Activated T-helper 17 cell treated with anti-CD3 and anti-CD28 coated beads, Interleukin-2, amount 50 U/mL, for 72 hours (primary cell): Measurements from ENCODE around the gene TMPRSS5. TPM values are rescaled to one million over a fixed set of nuclear protein-coding genes. Genes with fewer than 3 reads are reported as not detected.

ENCODE experiments used
- ATAC-seq: fragments of 150-1000 bp; cut with Tn5 transposase; replicated peaks from 2 replicates; pipeline ENCODE4 v1.10.0; 2021; ENCODE audit warnings: mild to moderate bottlenecking, moderate library complexity
- H3K27ac Mint-ChIP-seq: one replicate; pipeline ENCODE4 v1.8.0; 2022; ENCODE audit warnings: mixed read lengths
- H3K27me3 Mint-ChIP-seq: one replicate; pipeline ENCODE4 v1.8.0; 2022; ENCODE audit warnings: mixed read lengths
- H3K36me3 Mint-ChIP-seq: one replicate; pipeline ENCODE4 v1.8.0; 2022; ENCODE audit warnings: low read depth, mild to moderate bottlenecking, mixed read lengths
- H3K4me1 Mint-ChIP-seq: one replicate; pipeline ENCODE4 v1.8.0; 2022; ENCODE audit warnings: mixed read lengths
- H3K4me3 Mint-ChIP-seq: one replicate; pipeline ENCODE4 v1.8.0; 2022; ENCODE audit warnings: mild to moderate bottlenecking, mixed read lengths
- H3K9me3 Mint-ChIP-seq: one replicate; pipeline ENCODE4 v1.8.0; 2022; ENCODE audit warnings: mixed read lengths
- total RNA-seq, 2 donors: library from RNA; stranded (reverse); gene quantifications; one replicate each; pipeline ENCODE4 v1.2.3, GENCODE V29; 2022

TMPRSS5 gene
- total RNA-seq, 2 donors from 2014 or later = 0.52 to 0.95 TPM

DNA sequence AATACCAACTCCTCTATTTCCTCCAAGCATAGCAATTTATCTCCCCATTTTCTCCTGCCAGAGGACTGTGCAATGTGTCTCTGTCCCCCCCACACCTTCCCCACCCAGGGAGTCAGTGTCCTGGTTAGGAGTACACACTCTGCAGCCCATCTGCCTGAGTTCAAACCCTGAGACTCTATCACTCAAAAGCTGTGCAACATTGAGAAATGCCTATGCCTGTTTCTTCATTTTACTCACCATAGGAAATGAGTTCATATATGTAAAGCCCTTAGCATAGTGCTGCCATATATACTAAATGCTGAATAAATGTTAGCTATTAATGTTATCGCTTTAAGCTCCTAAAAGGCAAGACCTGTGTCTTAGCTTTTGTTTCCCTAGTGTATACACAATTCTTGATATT lies 64.0 kb downstream of the TMPRSS5 start:
- no peak overlapping the region for H3K27ac Mint-ChIP-seq
- no peak overlapping the region for H3K4me3 Mint-ChIP-seq
- no peaks in the 10 kb centered on the region for H3K9me3 Mint-ChIP-seq
- H3K36me3 Mint-ChIP-seq = no peaks in the 10 kb centered on the region
- H3K27me3 Mint-ChIP-seq = peaks cover 22% of the 10 kb centered on the region
- no peaks in the 10 kb centered on the region for H3K4me1 Mint-ChIP-seq
- no peak for ATAC-seq

DNA sequence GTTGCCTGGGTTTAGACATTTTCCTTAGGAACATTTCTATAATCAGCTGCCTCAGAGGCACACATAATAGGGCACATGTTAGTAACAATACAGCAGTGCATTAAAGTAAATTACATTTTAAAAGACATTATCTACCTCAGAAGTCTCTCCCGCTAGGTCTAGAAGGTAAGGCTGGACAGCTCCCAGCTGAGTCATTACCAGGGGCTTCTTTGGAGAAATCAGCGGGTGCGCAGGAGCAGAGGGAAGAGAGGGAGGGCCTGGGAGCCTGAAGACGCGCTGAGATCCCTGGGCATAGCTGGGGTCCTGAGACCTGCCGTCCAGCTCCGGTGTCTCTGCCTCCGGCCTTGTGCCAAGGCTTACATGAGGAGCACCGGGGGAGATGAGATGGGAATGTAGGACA lies 67.7 kb downstream of the TMPRSS5 start:
- H3K9me3 Mint-ChIP-seq = no peaks in the 10 kb centered on the region
- ATAC-seq = no peak
- H3K27me3 Mint-ChIP-seq = peaks cover 26% of the 10 kb centered on the region
- H3K4me1 Mint-ChIP-seq = no peaks in the 10 kb centered on the region
- no peaks in the 10 kb centered on the region for H3K36me3 Mint-ChIP-seq
- no peak overlapping the region for H3K4me3 Mint-ChIP-seq
- H3K27ac Mint-ChIP-seq = no peak overlapping the region

DNA sequence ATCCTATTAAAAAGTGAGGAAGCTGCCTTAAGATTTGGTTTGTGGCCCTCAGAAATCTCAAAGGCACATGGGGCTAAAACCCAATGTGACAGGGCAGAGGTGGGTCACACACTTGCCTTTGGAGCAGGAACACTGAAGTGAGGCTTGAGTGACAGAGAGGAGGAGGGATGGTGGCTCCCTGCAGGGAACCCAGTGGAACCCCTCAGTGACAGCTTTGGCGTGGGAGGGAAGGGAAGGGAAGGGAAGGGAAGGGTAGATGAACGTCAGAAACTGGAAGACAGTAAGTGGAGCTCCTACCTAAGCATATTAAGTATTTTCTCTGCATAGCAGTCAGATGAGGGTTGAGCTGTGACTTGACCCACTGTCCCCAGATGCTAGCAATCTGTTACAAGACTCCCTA lies 68.5 kb downstream of the TMPRSS5 start:
- Mint-ChIP-seq H3K27me3 (peaks cover 26% of the 10 kb centered on the region), H3K9me3 (no peaks in the 10 kb centered on the region), H3K4me3 (no peak overlapping the region), H3K27ac (no peak overlapping the region), H3K4me1 (no peaks in the 10 kb centered on the region), H3K36me3 (no peaks in the 10 kb centered on the region)
- ATAC-seq = no peak

Other genes starting within 250 kb of the TMPRSS5 start
- gene DRD2, start 230.9 kb downstream of the TMPRSS5 start, total RNA-seq = under 1 TPM; 0.19 to 0.82 TPM
- 10 to 100 TPM; 17.0 to 24.8 TPM for gene ZW10, start 67.4 kb upstream of the TMPRSS5 start, total RNA-seq
- not detected for gene CLDN25, start 73.5 kb upstream of the TMPRSS5 start, total RNA-seq
- gene USP28, start 169.3 kb upstream of the TMPRSS5 start, total RNA-seq = 10 to 100 TPM; 42.0 to 66.8 TPM
- not detected for gene HTR3B, start 198.5 kb upstream of the TMPRSS5 start, total RNA-seq